ENCODE measurements around the gene IL1RL1. TPM values are rescaled to one million over a fixed set of nuclear protein-coding genes. Genes with fewer than 3 reads are reported as not detected.

IL1RL1 gene
- total RNA-seq, 1 donor from 2014 or later = not detected

- Mint-ChIP-seq H3K4me1 (no peaks in the 10 kb centered on the region), H3K4me3 (no peak overlapping the region), H3K36me3 (ENCODE audit: low read depth) (peaks cover 10% of the 10 kb centered on the region), H3K27me3 (ENCODE audit: low read depth) (peaks cover 20% of the 10 kb centered on the region), H3K9me3 (peaks cover 9% of the 10 kb centered on the region), H3K27ac (ENCODE audit: unreplicated experiment) (no peak overlapping the region)
- TF ChIP-seq CTCF (conservative IDR thresholded peaks at IDR 0.05) = no peak
- DNase-seq (ENCODE audit: low read depth, low spot score) = no peak
Observed at GRCh38 chr2:102361632-102362241, 50.4 kb downstream of the IL1RL1 start.

DNA sequence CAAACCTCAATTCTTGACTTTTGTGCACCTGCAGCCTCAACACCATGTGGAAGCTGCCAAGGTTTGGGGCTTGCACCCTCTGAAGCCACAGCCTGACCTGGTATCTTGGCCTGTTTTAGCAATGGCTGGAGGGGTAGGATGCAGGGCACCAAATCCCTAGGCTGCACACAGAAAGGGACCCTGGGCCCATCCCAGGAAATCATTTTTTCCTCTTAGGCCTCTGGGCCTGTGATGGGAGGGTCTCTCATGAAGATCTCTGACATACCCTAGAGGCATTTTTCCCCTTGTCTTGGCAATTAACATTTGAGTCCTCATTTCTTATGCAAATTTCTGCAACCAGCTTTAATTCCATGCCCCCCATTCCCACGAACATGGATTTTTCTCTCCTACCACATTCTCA lies 54.4 kb downstream of the IL1RL1 start:
- no peak for TF ChIP-seq CTCF (conservative IDR thresholded peaks at IDR 0.05)
- no peak overlapping the region for H3K4me3 Mint-ChIP-seq
- no peaks in the 10 kb centered on the region for H3K4me1 Mint-ChIP-seq
- no peak overlapping the region for H3K27ac Mint-ChIP-seq (ENCODE audit: unreplicated experiment)
- no peak for DNase-seq (ENCODE audit: low read depth, low spot score)
- peaks cover 5% of the 10 kb centered on the region for H3K27me3 Mint-ChIP-seq (ENCODE audit: low read depth)
- peaks cover 9% of the 10 kb centered on the region for H3K9me3 Mint-ChIP-seq
- H3K36me3 Mint-ChIP-seq (ENCODE audit: low read depth) = peaks cover 10% of the 10 kb centered on the region

GRCh38 chr2:102366406-102367112 lies 55.2 kb downstream of the IL1RL1 start:
- Mint-ChIP-seq H3K36me3 (ENCODE audit: low read depth) (peaks cover 10% of the 10 kb centered on the region), H3K4me3 (no peak overlapping the region), H3K9me3 (peaks cover 9% of the 10 kb centered on the region), H3K27ac (ENCODE audit: unreplicated experiment) (no peak overlapping the region), H3K4me1 (no peaks in the 10 kb centered on the region), H3K27me3 (ENCODE audit: low read depth) (peaks cover 5% of the 10 kb centered on the region)
- DNase-seq (ENCODE audit: low read depth, low spot score) = no peak
- TF ChIP-seq CTCF (conservative IDR thresholded peaks at IDR 0.05) = no peak

DNA sequence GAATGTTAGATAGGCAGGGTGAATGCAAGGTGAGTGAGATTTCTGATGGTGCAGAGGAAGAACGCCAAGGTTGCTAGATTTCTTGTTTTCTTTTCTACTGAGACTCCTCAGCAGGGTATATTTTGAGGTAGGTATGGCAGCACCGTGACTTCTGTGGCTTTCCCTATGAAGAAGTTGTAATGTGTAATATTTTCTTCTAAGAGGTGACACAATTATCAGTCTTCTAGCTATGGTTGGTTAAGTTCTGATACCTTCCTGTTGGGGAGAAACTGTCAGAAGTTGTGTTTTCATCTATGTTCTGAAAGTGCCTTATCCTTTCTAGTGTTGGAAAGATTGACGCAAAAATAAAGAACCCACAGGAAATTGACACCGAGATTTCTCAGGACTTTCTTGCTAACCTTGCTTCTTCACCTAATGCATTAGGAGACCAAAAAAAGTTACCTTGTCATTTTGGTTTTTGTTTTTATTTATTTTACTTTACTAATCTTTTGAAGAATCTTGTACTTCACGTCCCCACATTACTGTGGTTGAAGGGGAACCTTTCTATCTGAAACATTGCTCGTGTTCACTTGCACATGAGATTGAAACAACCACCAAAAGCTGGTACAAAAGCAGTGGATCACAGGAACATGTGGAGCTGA lies 56.1 kb downstream of the IL1RL1 start:
- H3K4me3 Mint-ChIP-seq = no peak overlapping the region
- DNase-seq (ENCODE audit: low read depth, low spot score) = no peak
- TF ChIP-seq CTCF (conservative IDR thresholded peaks at IDR 0.05) = no peak
- no peaks in the 10 kb centered on the region for H3K4me1 Mint-ChIP-seq
- peaks cover 9% of the 10 kb centered on the region for H3K9me3 Mint-ChIP-seq
- no peak overlapping the region for H3K27ac Mint-ChIP-seq (ENCODE audit: unreplicated experiment)
- H3K27me3 Mint-ChIP-seq (ENCODE audit: low read depth) = peaks cover 5% of the 10 kb centered on the region
- H3K36me3 Mint-ChIP-seq (ENCODE audit: low read depth) = peaks cover 10% of the 10 kb centered on the region

GRCh38 chr2:102368461-102369109 lies 57.2 kb downstream of the IL1RL1 start:
- Mint-ChIP-seq H3K4me1 (no peaks in the 10 kb centered on the region), H3K4me3 (no peak overlapping the region)

More at GRCh38 chr2:102368461-102369109, 57.2 kb downstream of the IL1RL1 start:
- peaks cover 10% of the 10 kb centered on the region for H3K36me3 Mint-ChIP-seq (ENCODE audit: low read depth)
- no peak for TF ChIP-seq CTCF (conservative IDR thresholded peaks at IDR 0.05)
- DNase-seq (ENCODE audit: low read depth, low spot score) = no peak
- no peak overlapping the region for H3K27ac Mint-ChIP-seq (ENCODE audit: unreplicated experiment)
- H3K27me3 Mint-ChIP-seq (ENCODE audit: low read depth) = peaks cover 5% of the 10 kb centered on the region
- peaks cover 10% of the 10 kb centered on the region for H3K9me3 Mint-ChIP-seq
